Measurements from ENCODE around the gene ADAT2. TPM values are rescaled to one million over a fixed set of nuclear protein-coding genes. Genes with fewer than 3 reads are reported as not detected.

The ADAT2 gene
- total and polyA plus RNA-seq, 12 donors: 0.61 to 18.6 (median 6.3) TPM

GRCh38 chr6:143406673-143407072, 43.8 kb downstream of the ADAT2 start:
- no peak overlapping the region for H3K4me3 ChIP-seq
- no peaks in the 10 kb centered on the region for H3K27me3 ChIP-seq
- intact Hi-C loops (cut with DNase I): no loop called here
- TF ChIP-seq POLR2A (IDR thresholded peaks at IDR 0.05): no peak
- no peaks in the 10 kb centered on the region for H3K4me1 ChIP-seq (replicated peaks in 1 of 2)
- WGBS, 4 donors: 86 to 92% (median 90%) methylated on average over 3 of the region's 3 CpGs
- no peak overlapping the region for H3K27ac ChIP-seq
- no peaks in the 10 kb centered on the region for H3K36me3 ChIP-seq (replicated peaks in 1 of 2)
- no peak for DNase-seq
- no peaks in the 10 kb centered on the region for H3K9me3 ChIP-seq (replicated peaks in 1 of 3)

- 59 to 70% (median 66%) methylated on average over 9 of the region's 9 CpGs for WGBS, 4 donors
- no peaks in the 10 kb centered on the region for H3K9me3 ChIP-seq (replicated peaks in 1 of 3)
- H3K36me3 ChIP-seq (replicated peaks in 1 of 2): no peaks in the 10 kb centered on the region
- no peak overlapping the region for H3K4me3 ChIP-seq
- no peak for TF ChIP-seq POLR2A (IDR thresholded peaks at IDR 0.05)
- no peak for TF ChIP-seq CTCF (IDR thresholded peaks at IDR 0.05)
- no peak overlapping the region for H3K27ac ChIP-seq
- H3K27me3 ChIP-seq: no peaks in the 10 kb centered on the region
- no peak for DNase-seq
- no peaks in the 10 kb centered on the region for H3K4me1 ChIP-seq (replicated peaks in 1 of 2)
- intact Hi-C loops (cut with DNase I): no loop called here
Observed at GRCh38 chr6:143405373-143406154, 44.9 kb downstream of the ADAT2 start.

GRCh38 chr6:143402721-143403336, 47.7 kb downstream of the ADAT2 start:
- TF ChIP-seq POLR2A (IDR thresholded peaks at IDR 0.05): no peak
- H3K4me1 ChIP-seq (replicated peaks in 1 of 2): no peaks in the 10 kb centered on the region
- DNase-seq: no peak
- intact Hi-C loops (cut with DNase I): no loop called here
- WGBS, 4 donors: 74 to 88% (median 84%) methylated on average over 7 of the region's 7 CpGs
- H3K9me3 ChIP-seq (replicated peaks in 1 of 3): no peaks in the 10 kb centered on the region
- no peak overlapping the region for H3K4me3 ChIP-seq
- no peaks in the 10 kb centered on the region for H3K36me3 ChIP-seq (replicated peaks in 1 of 2)
- no peak overlapping the region for H3K27ac ChIP-seq
- no peaks in the 10 kb centered on the region for H3K27me3 ChIP-seq

GRCh38 chr6:143401636-143402370, 48.7 kb downstream of the ADAT2 start:
- no peak for DNase-seq
- TF ChIP-seq POLR2A (IDR thresholded peaks at IDR 0.05) (no peak), CTCF (IDR thresholded peaks at IDR 0.05) (no peak)
- intact Hi-C loops (cut with DNase I): no loop called here

GRCh38 chr6:143401068-143401446, 49.4 kb downstream of the ADAT2 start:
- 70 to 91% (median 78%) methylated on average over 1 of the region's 1 CpG for WGBS, 4 donors
- DNase-seq: no peak
- TF ChIP-seq POLR2A (IDR thresholded peaks at IDR 0.05): no peak
- TF ChIP-seq CTCF (IDR thresholded peaks at IDR 0.05): no peak
- no peaks in the 10 kb centered on the region for H3K4me1 ChIP-seq (replicated peaks in 1 of 2)
- H3K27me3 ChIP-seq: no peaks in the 10 kb centered on the region
- no peaks in the 10 kb centered on the region for H3K9me3 ChIP-seq (replicated peaks in 1 of 3)
- no peaks in the 10 kb centered on the region for H3K36me3 ChIP-seq (replicated peaks in 1 of 2)
- intact Hi-C loops (cut with DNase I): no loop called here
- no peak overlapping the region for H3K27ac ChIP-seq
- no peak overlapping the region for H3K4me3 ChIP-seq

More at GRCh38 chr6:143401636-143402370, 48.7 kb downstream of the ADAT2 start:
- 80 to 87% (median 82%) methylated on average over 5 of the region's 5 CpGs for WGBS, 4 donors
- H3K36me3 ChIP-seq (replicated peaks in 1 of 2): no peaks in the 10 kb centered on the region
- no peak overlapping the region for H3K27ac ChIP-seq
- no peaks in the 10 kb centered on the region for H3K9me3 ChIP-seq (replicated peaks in 1 of 3)
- no peak overlapping the region for H3K4me3 ChIP-seq
- no peaks in the 10 kb centered on the region for H3K27me3 ChIP-seq
- H3K4me1 ChIP-seq (replicated peaks in 1 of 2): no peaks in the 10 kb centered on the region
